ENCODE measurements around the gene TICAM1.
"Not testable (repeated sequence)": the region's sequence is repeated elsewhere in the genome, so short reads cannot be mapped to it uniquely, and the experiment has no call there.

TICAM1 gene

GRCh38 chr19:4845975-4846374 is 14.5 kb upstream of the TICAM1 start:
- not testable (repeated sequence) for DNase-seq (ENCODE audit: low read depth in 1 of 2, low spot score in 1 of 2)

GRCh38 chr19:4844348-4845179 is 13.1 kb upstream of the TICAM1 start:
- no peak for DNase-seq (ENCODE audit: low read depth in 1 of 2, low spot score in 1 of 2)

GRCh38 chr19:4843647-4843965 is 12.1 kb upstream of the TICAM1 start:
- no peak for DNase-seq (ENCODE audit: low read depth in 1 of 2, low spot score in 1 of 2)

GRCh38 chr19:4839192-4839591 is 7.7 kb upstream of the TICAM1 start:
- no peak for DNase-seq (ENCODE audit: low read depth in 1 of 2, low spot score in 1 of 2)

GRCh38 chr19:4832776-4833175 is 1.3 kb upstream of the TICAM1 start:
- no peak for DNase-seq (ENCODE audit: low read depth in 1 of 2, low spot score in 1 of 2)

- not testable (repeated sequence) for DNase-seq (ENCODE audit: low read depth in 1 of 2, low spot score in 1 of 2)
Measured at GRCh38 chr19:4831979-4832340, 448 bp upstream of the TICAM1 start.

GRCh38 chr19:4830768-4831265 is 695 bp downstream of the TICAM1 start:
- DNase-seq (ENCODE audit: low read depth in 1 of 2, low spot score in 1 of 2) = no peak

GRCh38 chr19:4830332-4830731 is 1.2 kb downstream of the TICAM1 start:
- DNase-seq (ENCODE audit: low read depth in 1 of 2, low spot score in 1 of 2) = no peak

GRCh38 chr19:4829001-4829712 is 2.4 kb downstream of the TICAM1 start:
- DNase-seq (ENCODE audit: low read depth in 1 of 2, low spot score in 1 of 2) = no peak

GRCh38 chr19:4823577-4823976 is 7.9 kb downstream of the TICAM1 start:
- DNase-seq (ENCODE audit: low read depth in 1 of 2, low spot score in 1 of 2) = no peak

GRCh38 chr19:4822354-4822753 is 9.2 kb downstream of the TICAM1 start:
- not testable (repeated sequence) for DNase-seq (ENCODE audit: low read depth in 1 of 2, low spot score in 1 of 2)

- no peak for DNase-seq (ENCODE audit: low read depth in 1 of 2, low spot score in 1 of 2)
Measured at GRCh38 chr19:4821265-4821664, 10.2 kb downstream of the TICAM1 start.

- DNase-seq (ENCODE audit: low read depth in 1 of 2, low spot score in 1 of 2) = no peak
Measured at GRCh38 chr19:4817467-4818277, 13.8 kb downstream of the TICAM1 start.

- no peak for DNase-seq (ENCODE audit: low read depth in 1 of 2, low spot score in 1 of 2)
Measured at GRCh38 chr19:4816950-4817278, 14.6 kb downstream of the TICAM1 start.

- no peak for DNase-seq (ENCODE audit: low read depth in 1 of 2, low spot score in 1 of 2)
Measured at GRCh38 chr19:4816202-4816949, 15.1 kb downstream of the TICAM1 start.

GRCh38 chr19:4815426-4816201 is 15.9 kb downstream of the TICAM1 start:
- peak; percentile 39 to 51 for DNase-seq (ENCODE audit: low read depth in 1 of 2, low spot score in 1 of 2)

- DNase-seq (ENCODE audit: low read depth in 1 of 2, low spot score in 1 of 2) = no peak
Measured at GRCh38 chr19:4814625-4815425, 16.7 kb downstream of the TICAM1 start.

GRCh38 chr19:4811328-4812131 is 20.0 kb downstream of the TICAM1 start:
- peak; percentile 73 to 88 for DNase-seq (ENCODE audit: low read depth in 1 of 2, low spot score in 1 of 2)

- DNase-seq (ENCODE audit: low read depth in 1 of 2, low spot score in 1 of 2) = no peak
Measured at GRCh38 chr19:4807188-4807587, 24.3 kb downstream of the TICAM1 start.

Data from stimulated activated CD4-positive, alpha-beta T cell treated with anti-CD3 and anti-CD28 coated beads, Interleukin-15, amount 100 ng/mL, for 1 hour (primary cell).